DOHH2 (cell line): ENCODE measurements around the gene ANTKMT.

Experiments used
- H3F3A ChIP-seq: fragments of 200-600 bp; sonication (generic), shearing (Covaris generic); 2 replicates; pipeline ENCODE4 v1.6.0; 2016; ENCODE audit warnings: antibody characterized with exemption, mild to moderate bottlenecking; ENCODE audit not compliant: control insufficient read depth, insufficient read depth
- H3K27ac ChIP-seq: fragments of 200-600 bp; sonication (generic); 2 replicates; pipeline ENCODE4 v1.5.1; 2014; ENCODE audit warnings: low read depth, mild to moderate bottlenecking, low read length, moderate library complexity
- H3K27me3 ChIP-seq: fragments of 200-600 bp; sonication (generic); 2 replicates; pipeline ENCODE4 v1.6.1; 2014; ENCODE audit warnings: mild to moderate bottlenecking, low read length, mixed read lengths; ENCODE audit not compliant: control insufficient read depth
- H3K36me3 ChIP-seq: fragments of 200-600 bp; sonication (generic); 2 replicates; pipeline ENCODE4 v1.6.1; 2014; ENCODE audit warnings: mild to moderate bottlenecking, low read length, moderate library complexity, mixed read lengths; ENCODE audit not compliant: control insufficient read depth
- H3K4me1 ChIP-seq: fragments of 200-600 bp; sonication (generic); 2 replicates; pipeline ENCODE4 v1.6.1; 2014; ENCODE audit warnings: mild to moderate bottlenecking, low read length, mixed read lengths; ENCODE audit not compliant: control insufficient read depth
- H3K4me2 ChIP-seq: fragments of 200-600 bp; sonication (generic); 2 replicates; pipeline ENCODE4 v1.6.0; 2014; ENCODE audit warnings: mild to moderate bottlenecking, low read length, moderate library complexity
- H3K4me3 ChIP-seq: fragments of 200-600 bp; sonication (generic); 2 replicates; pipeline ENCODE4 v1.5.1; 2014; ENCODE audit warnings: mild to moderate bottlenecking, low read length, mixed read lengths
- H3K79me2 ChIP-seq: fragments of 200-600 bp; sonication (generic); 2 replicates; pipeline ENCODE4 v1.6.1; 2014; ENCODE audit warnings: mild to moderate bottlenecking, low read length, mixed read lengths; ENCODE audit not compliant: control insufficient read depth
- H3K9me2 ChIP-seq: fragments of 200-600 bp; sonication (generic); replicated peaks from 2 replicates; pipeline ENCODE4 v1.6.1; 2014; ENCODE audit warnings: mild to moderate bottlenecking, low read length, mixed read lengths; ENCODE audit not compliant: control insufficient read depth
- H3K9me3 ChIP-seq: fragments of 200-600 bp; sonication (generic); 2 replicates; pipeline ENCODE4 v1.6.1; 2014; ENCODE audit warnings: antibody characterized with exemption, low read length, mixed read lengths; ENCODE audit not compliant: control insufficient read depth, insufficient read depth
- H4K20me1 ChIP-seq: fragments of 200-600 bp; sonication (generic); 2 replicates; pipeline ENCODE4 v1.6.0; 2014; ENCODE audit warnings: low read depth, mild to moderate bottlenecking, antibody characterized with exemption, low read length, moderate library complexity; ENCODE audit not compliant: control insufficient read depth, insufficient read depth
- CTCF ChIP-seq: fragments of 200-600 bp; sonication (generic); IDR thresholded peaks from one replicate; pipeline ENCODE4 v1.5.1; 2014; ENCODE audit warnings: antibody characterized with exemption, mild to moderate bottlenecking, low read depth, low read length; ENCODE audit not compliant: poor library complexity, severe bottlenecking
- EZH2phosphoT487 ChIP-seq: fragments of 200-600 bp; sonication (generic); IDR thresholded peaks from 2 replicates; pipeline ENCODE4 v1.6.1; 2017; ENCODE audit warnings: borderline replicate concordance, mild to moderate bottlenecking, antibody characterized with exemption, low read length, moderate library complexity, mixed read lengths

The ANTKMT gene

GRCh38 chr16:683396-684070 lies 37.4 kb upstream of the ANTKMT start:
- TF ChIP-seq CTCF (no peak), EZH2phosphoT487 (no peak)
- H3K4me2 ChIP-seq: peak overlapping the region; percentile 97
- H3K79me2 ChIP-seq: peaks cover 41% of the 10 kb centered on the region
- H3F3A ChIP-seq: no peaks in the 10 kb centered on the region; the same call in 1 of the 2 replicates
- H3K9me2 ChIP-seq: no peaks in the 10 kb centered on the region
- no peaks in the 10 kb centered on the region for H3K27me3 ChIP-seq
- H3K4me3 ChIP-seq: peak overlapping the region; percentile 93
- H3K4me1 ChIP-seq: peaks cover 46% of the 10 kb centered on the region
- no peaks in the 10 kb centered on the region for H3K9me3 ChIP-seq
- H3K27ac ChIP-seq: 0 out of 2 replicates have a peak overlapping the region, but pooled peaks have one; percentile 18
- H3K36me3 ChIP-seq: peaks cover 59% of the 10 kb centered on the region
- peaks cover 19% of the 10 kb centered on the region for H4K20me1 ChIP-seq

GRCh38 chr16:684071-684794 lies 36.7 kb upstream of the ANTKMT start, which contains the start of gene JMJD8:
Gene JMJD8, minus strand, starts transcription at chr16:684334. Its CDS starts 15 bp downstream, at chr16:684319.
- H3K4me2 ChIP-seq: peak within 1 kb of the TSS; percentile 97
- 0 out of 2 replicates have a peak within 1 kb of the TSS, but pooled peaks have one; percentile 18 for H3K27ac ChIP-seq
- peaks cover 47% of the 10 kb centered on the region for H3K4me1 ChIP-seq

GRCh38 chr16:684961-685696 lies 35.8 kb upstream of the ANTKMT start:
- TF ChIP-seq EZH2phosphoT487 (no peak), CTCF (no peak)
- peaks cover 57% of the 10 kb centered on the region for H3K79me2 ChIP-seq
- no peaks in the 10 kb centered on the region for H3F3A ChIP-seq
- H3K4me3 ChIP-seq: no peak overlapping the region
- H3K4me1 ChIP-seq: peaks cover 48% of the 10 kb centered on the region
- H3K4me2 ChIP-seq: peak overlapping the region; percentile 14; the same call in 1 of the 2 replicates
- peaks cover 59% of the 10 kb centered on the region for H3K36me3 ChIP-seq
- H3K9me3 ChIP-seq: no peaks in the 10 kb centered on the region
- no peaks in the 10 kb centered on the region for H3K9me2 ChIP-seq
- no peaks in the 10 kb centered on the region for H3K27me3 ChIP-seq
- H3K27ac ChIP-seq: no peak overlapping the region
- H4K20me1 ChIP-seq: peaks cover 19% of the 10 kb centered on the region

More at GRCh38 chr16:684071-684794, 36.7 kb upstream of the ANTKMT start, which contains the start of gene JMJD8:
- Histone ChIP-seq H3F3A (no peaks in the 10 kb centered on the region), H3K9me3 (no peaks in the 10 kb centered on the region), H3K9me2 (no peaks in the 10 kb centered on the region), H3K27me3 (no peaks in the 10 kb centered on the region), H3K36me3 (peaks cover 59% of the 10 kb centered on the region), H4K20me1 (peaks cover 19% of the 10 kb centered on the region), H3K79me2 (peaks cover 48% of the 10 kb centered on the region), H3K4me3 (peak within 1 kb of the TSS; percentile 93)
- no peak for TF ChIP-seq CTCF
- TF ChIP-seq EZH2phosphoT487: no peak
